ENCODE results near the gene CCDC6. TPM values are rescaled to one million over a fixed set of nuclear protein-coding genes. Genes with fewer than 3 reads are reported as not detected.

Gene CCDC6
- polyA plus RNA-seq, 3 donors = 4.2 to 13.5 (median 6.2) TPM

DNA sequence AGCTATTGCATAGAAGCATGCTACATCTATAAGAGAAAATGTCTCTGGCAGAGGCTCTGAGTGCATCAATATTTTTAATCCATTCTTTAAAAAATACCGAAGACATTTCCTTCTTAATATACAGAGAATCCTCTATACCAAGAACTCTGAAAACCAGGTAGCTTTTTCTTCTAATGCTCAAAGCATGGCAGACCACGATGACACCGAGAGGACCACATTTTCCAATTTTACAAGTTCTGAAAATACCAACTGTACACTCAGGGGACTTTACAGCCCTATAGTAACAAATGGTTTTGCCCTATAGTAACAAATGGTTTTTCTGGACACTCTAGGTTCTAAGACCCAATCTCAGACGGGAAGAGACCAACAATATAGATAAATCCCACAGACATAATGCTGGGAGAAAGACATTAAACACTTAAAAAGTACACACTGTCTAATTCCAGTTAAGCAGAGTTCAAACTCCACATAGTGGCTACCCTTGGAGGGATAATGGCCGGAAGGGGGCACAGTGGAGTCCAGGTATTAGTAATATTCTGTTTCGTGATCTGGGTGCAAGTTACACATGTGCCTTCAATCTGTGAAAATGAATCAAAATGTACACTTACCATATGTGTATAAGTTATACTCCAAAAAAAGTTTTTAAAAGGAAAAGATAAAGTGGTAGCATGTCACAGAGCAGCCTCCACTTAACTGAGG, 26.2 kb downstream of the CCDC6 start:
- Histone ChIP-seq H3K4me2 (replicated peaks; ENCODE audit: extremely low read depth, low read length, poor library complexity, severe bottlenecking) (no peak overlapping the region), H3K27me3 (ENCODE audit: control insufficient read depth in 2 of 2, insufficient read depth in 2 of 2, low read length in 2 of 2) (no peaks in the 10 kb centered on the region), H2AFZ (ENCODE audit: insufficient read depth, low read depth, low read length, poor library complexity, severe bottlenecking) (no peak overlapping the region), H3K4me3 (replicated peaks in 1 of 3; ENCODE audit: low read depth in 2 of 3, low read length in 3 of 3) (no peak overlapping the region), H3K36me3 (replicated peaks in 1 of 2; ENCODE audit: control insufficient read depth in 1 of 2, insufficient read depth in 2 of 2, low read length in 2 of 2) (no peaks in the 10 kb centered on the region), H3K4me1 (ENCODE audit: control insufficient read depth in 1 of 2, insufficient read depth in 2 of 2, low read length in 2 of 2) (peaks cover 25 to 39% of the 10 kb centered on the region in 2 donors), H4K20me1 (ENCODE audit: insufficient read depth, low read length) (peaks cover 87% of the 10 kb centered on the region), H3K9ac (ENCODE audit: insufficient read depth, low read length, poor library complexity, severe bottlenecking) (no peak overlapping the region), H3K27ac (ENCODE audit: low read depth in 1 of 2, low read length in 2 of 2) (no peak overlapping the region), H3K79me2 (ENCODE audit: insufficient read depth, low read length) (peaks cover 95% of the 10 kb centered on the region), H3K9me3 (replicated peaks in 1 of 2; ENCODE audit: control insufficient read depth in 1 of 2, insufficient read depth in 1 of 2, low read length in 2 of 2) (no peaks in the 10 kb centered on the region)
- TF ChIP-seq, protein P1, sequence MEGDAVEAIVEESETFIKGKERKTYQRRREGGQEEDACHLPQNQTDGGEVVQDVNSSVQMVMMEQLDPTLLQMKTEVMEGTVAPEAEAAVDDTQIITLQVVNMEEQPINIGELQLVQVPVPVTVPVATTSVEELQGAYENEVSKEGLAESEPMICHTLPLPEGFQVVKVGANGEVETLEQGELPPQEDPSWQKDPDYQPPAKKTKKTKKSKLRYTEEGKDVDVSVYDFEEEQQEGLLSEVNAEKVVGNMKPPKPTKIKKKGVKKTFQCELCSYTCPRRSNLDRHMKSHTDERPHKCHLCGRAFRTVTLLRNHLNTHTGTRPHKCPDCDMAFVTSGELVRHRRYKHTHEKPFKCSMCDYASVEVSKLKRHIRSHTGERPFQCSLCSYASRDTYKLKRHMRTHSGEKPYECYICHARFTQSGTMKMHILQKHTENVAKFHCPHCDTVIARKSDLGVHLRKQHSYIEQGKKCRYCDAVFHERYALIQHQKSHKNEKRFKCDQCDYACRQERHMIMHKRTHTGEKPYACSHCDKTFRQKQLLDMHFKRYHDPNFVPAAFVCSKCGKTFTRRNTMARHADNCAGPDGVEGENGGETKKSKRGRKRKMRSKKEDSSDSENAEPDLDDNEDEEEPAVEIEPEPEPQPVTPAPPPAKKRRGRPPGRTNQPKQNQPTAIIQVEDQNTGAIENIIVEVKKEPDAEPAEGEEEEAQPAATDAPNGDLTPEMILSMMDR (IDR thresholded peaks at IDR 0.05) = no peak
- Mint-ChIP-seq H3K4me3 (peak overlapping the region in 1 of 2 donors; percentile 49), H3K4me1 (peaks cover 53% of the 10 kb centered on the region), H3K36me3 (peaks cover 7 to 12% of the 10 kb centered on the region in 2 donors), H3K27ac (peak overlapping the region in 1 of 7 donors; percentile 40), H3K9me3 (no peaks in the 10 kb centered on the region), H3K27me3 (ENCODE audit: low read depth in 3 of 3) (peaks cover 0 to 4% (median 2%) of the 10 kb centered on the region in 3 donors)
- intact Hi-C loops (cut with micrococcal nuclease) = loop anchor here in 1 of 2 donors (10.0 kb wide), 1 partner anchor 155 kb away; no protein-coding TSS in a partner anchor
- no peak for DNase-seq
- WGBS (ENCODE audit: insufficient coverage) = 100% methylated on average over 3 of the region's 6 CpGs

DNA sequence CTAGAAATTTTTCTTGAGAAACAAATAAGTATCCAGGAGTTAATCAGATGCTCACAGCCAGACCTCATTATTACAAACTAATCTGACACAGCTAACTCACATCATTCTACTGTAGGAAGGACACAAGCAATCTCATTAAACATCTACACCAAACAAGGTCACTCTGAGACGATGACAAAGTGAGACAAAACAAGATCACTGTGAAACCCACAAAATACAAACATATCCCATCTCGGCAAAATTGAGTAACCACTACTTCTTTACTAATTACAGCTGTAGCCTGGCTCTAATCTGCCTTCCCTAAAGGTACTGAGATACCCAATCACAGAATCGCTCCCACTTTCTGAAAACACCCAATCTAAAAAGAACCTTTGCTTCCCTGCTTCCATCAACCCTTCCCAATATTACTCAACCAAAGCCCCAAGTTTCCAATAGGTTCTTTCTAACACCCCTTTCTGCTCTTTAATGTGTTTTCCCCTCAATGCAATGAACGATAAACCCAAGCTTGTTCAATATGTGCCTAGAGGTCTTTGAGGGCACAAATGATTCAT, 26.9 kb downstream of the CCDC6 start:
- no peak for DNase-seq
- 55% methylated on average over 4 of the region's 4 CpGs for WGBS (ENCODE audit: insufficient coverage)
- H2AFZ ChIP-seq (ENCODE audit: insufficient read depth, low read depth, low read length, poor library complexity, severe bottlenecking) = no peak overlapping the region
- Mint-ChIP-seq H3K27ac (peak overlapping the region in 5 of 7 donors; percentile 0 to 52 (median 32)), H3K4me1 (peaks cover 48% of the 10 kb centered on the region), H3K27me3 (ENCODE audit: low read depth in 3 of 3) (peaks cover 0 to 4% (median 2%) of the 10 kb centered on the region in 3 donors), H3K36me3 (peaks cover 7 to 12% of the 10 kb centered on the region in 2 donors), H3K9me3 (no peaks in the 10 kb centered on the region), H3K4me3 (peak overlapping the region in 1 of 2 donors; percentile 49)
- peaks cover 95% of the 10 kb centered on the region for H3K79me2 ChIP-seq (ENCODE audit: insufficient read depth, low read length)
- no peaks in the 10 kb centered on the region for H3K27me3 ChIP-seq (ENCODE audit: control insufficient read depth in 2 of 2, insufficient read depth in 2 of 2, low read length in 2 of 2)
- H3K27ac ChIP-seq (ENCODE audit: low read depth in 1 of 2, low read length in 2 of 2) = no peak overlapping the region
- H3K9me3 ChIP-seq (replicated peaks in 1 of 2; ENCODE audit: control insufficient read depth in 1 of 2, insufficient read depth in 1 of 2, low read length in 2 of 2) = no peaks in the 10 kb centered on the region
- no peaks in the 10 kb centered on the region for H3K36me3 ChIP-seq (replicated peaks in 1 of 2; ENCODE audit: control insufficient read depth in 1 of 2, insufficient read depth in 2 of 2, low read length in 2 of 2)
- H3K4me1 ChIP-seq (ENCODE audit: control insufficient read depth in 1 of 2, insufficient read depth in 2 of 2, low read length in 2 of 2) = peaks cover 18 to 32% of the 10 kb centered on the region in 2 donors
- H4K20me1 ChIP-seq (ENCODE audit: insufficient read depth, low read length) = peaks cover 87% of the 10 kb centered on the region
- H3K4me3 ChIP-seq (replicated peaks in 1 of 3; ENCODE audit: low read depth in 2 of 3, low read length in 3 of 3) = no peak overlapping the region
- H3K4me2 ChIP-seq (replicated peaks; ENCODE audit: extremely low read depth, low read length, poor library complexity, severe bottlenecking) = no peak overlapping the region
- intact Hi-C loops (cut with micrococcal nuclease) = loop anchor here in 1 of 2 donors (10.0 kb wide), 1 partner anchor 155 kb away; no protein-coding TSS in a partner anchor
- TF ChIP-seq, protein P1 (IDR thresholded peaks at IDR 0.05) = no peak
- H3K9ac ChIP-seq (ENCODE audit: insufficient read depth, low read length, poor library complexity, severe bottlenecking) = no peak overlapping the region
